ENCODE data around the gene SLC25A53.

DNA sequence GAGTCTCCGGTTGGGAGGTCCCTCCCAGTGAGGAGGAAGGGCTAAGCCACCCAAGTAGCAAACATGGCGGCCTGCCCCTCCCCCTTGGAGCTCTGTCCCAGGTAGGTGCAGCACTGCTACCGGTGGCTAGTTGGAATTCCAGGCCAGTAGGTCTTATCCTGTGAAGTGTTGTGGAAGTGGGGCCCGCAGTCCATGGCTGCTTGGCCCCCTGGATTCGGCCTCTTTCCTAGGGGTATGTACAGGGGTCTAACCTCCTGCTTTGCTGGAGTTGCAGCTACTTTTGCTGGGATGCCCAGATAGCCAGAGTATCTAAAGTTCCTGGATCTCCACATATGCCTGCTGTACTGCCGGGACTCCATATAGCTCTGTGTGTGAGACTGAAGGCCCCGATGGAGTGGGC, 70.9 kb downstream of the SLC25A53 start:
- TF ChIP-seq, protein P1, sequence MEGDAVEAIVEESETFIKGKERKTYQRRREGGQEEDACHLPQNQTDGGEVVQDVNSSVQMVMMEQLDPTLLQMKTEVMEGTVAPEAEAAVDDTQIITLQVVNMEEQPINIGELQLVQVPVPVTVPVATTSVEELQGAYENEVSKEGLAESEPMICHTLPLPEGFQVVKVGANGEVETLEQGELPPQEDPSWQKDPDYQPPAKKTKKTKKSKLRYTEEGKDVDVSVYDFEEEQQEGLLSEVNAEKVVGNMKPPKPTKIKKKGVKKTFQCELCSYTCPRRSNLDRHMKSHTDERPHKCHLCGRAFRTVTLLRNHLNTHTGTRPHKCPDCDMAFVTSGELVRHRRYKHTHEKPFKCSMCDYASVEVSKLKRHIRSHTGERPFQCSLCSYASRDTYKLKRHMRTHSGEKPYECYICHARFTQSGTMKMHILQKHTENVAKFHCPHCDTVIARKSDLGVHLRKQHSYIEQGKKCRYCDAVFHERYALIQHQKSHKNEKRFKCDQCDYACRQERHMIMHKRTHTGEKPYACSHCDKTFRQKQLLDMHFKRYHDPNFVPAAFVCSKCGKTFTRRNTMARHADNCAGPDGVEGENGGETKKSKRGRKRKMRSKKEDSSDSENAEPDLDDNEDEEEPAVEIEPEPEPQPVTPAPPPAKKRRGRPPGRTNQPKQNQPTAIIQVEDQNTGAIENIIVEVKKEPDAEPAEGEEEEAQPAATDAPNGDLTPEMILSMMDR (IDR thresholded peaks at IDR 0.05; ENCODE audit: poor library complexity, severe bottlenecking), result no peak
- no peak for TF ChIP-seq TAF1 (IDR thresholded peaks at IDR 0.05; ENCODE audit: low read depth)

All from neural cell (in vitro differentiated cells).